Body of pancreas (tissue), 4 donors: Measurements from ENCODE around the gene EREG. TPM values are rescaled to one million over a fixed set of nuclear protein-coding genes. Genes with fewer than 3 reads are reported as not detected.

ENCODE experiments used
- ATAC-seq: fragments of 150-250 bp; one replicate; pipeline ENCODE4 v1.9.1; 2016
- DNase-seq, 4 donors: peaks; one replicate each; pipeline ENCODE4 v3.0.0-alpha.2; 2019
- H3K27ac ChIP-seq, 4 donors: fragments of 200-600 bp; sonication (generic); 1 replicate in 3 of 4; 2 replicates in 1 of 4; pipeline versions ENCODE4 v1.5.1 to v1.6.1; 2016 to 2019; ENCODE audit warnings: mild to moderate bottlenecking in 1 of 4, mixed read lengths in 1 of 4, moderate library complexity in 1 of 4
- H3K27me3 ChIP-seq, 2 donors: fragments of 200-600 bp; sonication (generic); one replicate each; pipeline ENCODE4 v1.6.0; 2016; ENCODE audit warnings: mild to moderate bottlenecking in 1 of 2
- H3K36me3 ChIP-seq, 2 donors: fragments of 200-600 bp; sonication (generic); replicated peaks in 1 of 2; 2 replicates each; pipeline ENCODE4 v1.5.1; 2016; ENCODE audit warnings: low read depth in 2 of 2; ENCODE audit not compliant: insufficient read depth in 1 of 2
- H3K4me1 ChIP-seq: fragments of 200-600 bp; sonication (generic); one replicate; pipeline ENCODE4 v1.6.0; 2016
- H3K4me3 ChIP-seq, 2 donors: fragments of 200-600 bp; sonication (generic); 1 replicate in 1 of 2; 2 replicates in 1 of 2; pipeline ENCODE4 v1.5.1; 2016 to 2019
- H3K9me3 ChIP-seq, 3 donors: fragments of 200-600 bp; sonication (generic); 1 replicate in 2 of 3; 2 replicates in 1 of 3; pipeline ENCODE4 v1.5.1; 2016
- CTCF ChIP-seq, 7 experiments: fragments of 450-650 bp in 4 of 7; fragments of 200-600 bp in 3 of 7; sonication (generic) in 3 of 7; IDR thresholded peaks; one replicate each; pipeline ENCODE4 v1.5.1; 2016 to 2019; ENCODE audit warnings: antibody characterized with exemption in 7 of 7
- POLR2A ChIP-seq, 3 donors: fragments of 450-650 bp; IDR thresholded peaks; one replicate each; pipeline ENCODE4 v1.6.1; 2016; ENCODE audit warnings: antibody characterized with exemption in 3 of 3, mild to moderate bottlenecking in 2 of 3
- WGBS, 2 donors: methylation state at CpG; one replicate each; pipeline ENCODE4 v1.1.5; 2017; 5-methylcytosine and 5-hydroxymethylcytosine counted together
- intact Hi-C: fragments of 100-400 bp; cut with DNase I; formaldehyde crosslinking; loops from one replicate; pipeline ENCODE4 v1.15.1; 2023
- total RNA-seq, 2 donors: library from RNA; depleted of rRNA; stranded (reverse); fragments of >200 nt; gene quantifications; one replicate each; pipeline ENCODE4 v1.1.0, GENCODE V29; 2016

Gene EREG
- total RNA-seq, 2 donors from 2014 or later, result not detected

GRCh38 chr4:74400395-74400794 is 35.5 kb downstream of the EREG start:
- H3K27ac ChIP-seq, result no peak overlapping the region
- H3K4me1 ChIP-seq, result no peaks in the 10 kb centered on the region
- H3K9me3 ChIP-seq, result no peaks in the 10 kb centered on the region
- H3K4me3 ChIP-seq, result no peak overlapping the region
- TF ChIP-seq CTCF (IDR thresholded peaks at IDR 0.05) (no peak), POLR2A (IDR thresholded peaks at IDR 0.05) (no peak)
- intact Hi-C loops, result no loop called here
- DNase-seq (no peak), ATAC-seq (no peak)
- no peaks in the 10 kb centered on the region for H3K27me3 ChIP-seq
- 68 to 77% methylated on average over 10 of the region's 10 CpGs for WGBS, 2 donors
- no peaks in the 10 kb centered on the region for H3K36me3 ChIP-seq

- Histone ChIP-seq H3K4me1 (no peaks in the 10 kb centered on the region), H3K36me3 (no peaks in the 10 kb centered on the region), H3K9me3 (no peaks in the 10 kb centered on the region), H3K27ac (no peak overlapping the region), H3K4me3 (no peak overlapping the region), H3K27me3 (no peaks in the 10 kb centered on the region)
- 69 to 75% methylated on average over 5 of the region's 5 CpGs for WGBS, 2 donors
- ATAC-seq (no peak), DNase-seq (no peak)
- intact Hi-C loops, result no loop called here
- TF ChIP-seq CTCF (IDR thresholded peaks at IDR 0.05), result no peak
- TF ChIP-seq POLR2A (IDR thresholded peaks at IDR 0.05), result no peak
Observed at GRCh38 chr4:74402692-74403456, 37.9 kb downstream of the EREG start.

GRCh38 chr4:74407891-74408290 is 42.9 kb downstream of the EREG start:
- Histone ChIP-seq H3K27ac (no peak overlapping the region), H3K4me3 (no peak overlapping the region), H3K36me3 (no peaks in the 10 kb centered on the region), H3K9me3 (no peaks in the 10 kb centered on the region), H3K27me3 (no peaks in the 10 kb centered on the region), H3K4me1 (no peaks in the 10 kb centered on the region)
- intact Hi-C loops, result no loop called here
- ATAC-seq, result no peak
- TF ChIP-seq CTCF (IDR thresholded peaks at IDR 0.05) (no peak), POLR2A (IDR thresholded peaks at IDR 0.05) (no peak)
- no peak for DNase-seq

- intact Hi-C loops, result no loop called here
- Histone ChIP-seq H3K27ac (no peak overlapping the region), H3K36me3 (no peaks in the 10 kb centered on the region), H3K9me3 (no peaks in the 10 kb centered on the region), H3K4me1 (no peaks in the 10 kb centered on the region), H3K4me3 (no peak overlapping the region), H3K27me3 (no peaks in the 10 kb centered on the region)
- TF ChIP-seq POLR2A (IDR thresholded peaks at IDR 0.05), result no peak
- no peak for TF ChIP-seq CTCF (IDR thresholded peaks at IDR 0.05)
- DNase-seq (no peak), ATAC-seq (no peak)
- 68 to 78% methylated on average over 3 of the region's 3 CpGs for whole genome bisulfite sequencing, 2 donors
Observed at GRCh38 chr4:74408639-74409038, 43.7 kb downstream of the EREG start.

- TF ChIP-seq POLR2A (IDR thresholded peaks at IDR 0.05) (no peak), CTCF (IDR thresholded peaks at IDR 0.05) (no peak)
- Histone ChIP-seq H3K4me3 (no peak overlapping the region), H3K27me3 (no peaks in the 10 kb centered on the region), H3K36me3 (no peaks in the 10 kb centered on the region), H3K27ac (no peak overlapping the region), H3K9me3 (no peaks in the 10 kb centered on the region), H3K4me1 (no peaks in the 10 kb centered on the region)
- intact Hi-C loops, result no loop called here
- no peak for DNase-seq
- ATAC-seq, result no peak
- 63 to 81% methylated on average over 2 of the region's 2 CpGs for WGBS, 2 donors
Observed at GRCh38 chr4:74410272-74410671, 45.3 kb downstream of the EREG start.
